ENCODE measurements around the gene ATP2A3. TPM values are rescaled to one million over a fixed set of nuclear protein-coding genes. Genes with fewer than 3 reads are reported as not detected.

The ATP2A3 gene
- total and polyA plus RNA-seq, 2 experiments from 2014 or later: 2.2 to 4.1 TPM

DNA sequence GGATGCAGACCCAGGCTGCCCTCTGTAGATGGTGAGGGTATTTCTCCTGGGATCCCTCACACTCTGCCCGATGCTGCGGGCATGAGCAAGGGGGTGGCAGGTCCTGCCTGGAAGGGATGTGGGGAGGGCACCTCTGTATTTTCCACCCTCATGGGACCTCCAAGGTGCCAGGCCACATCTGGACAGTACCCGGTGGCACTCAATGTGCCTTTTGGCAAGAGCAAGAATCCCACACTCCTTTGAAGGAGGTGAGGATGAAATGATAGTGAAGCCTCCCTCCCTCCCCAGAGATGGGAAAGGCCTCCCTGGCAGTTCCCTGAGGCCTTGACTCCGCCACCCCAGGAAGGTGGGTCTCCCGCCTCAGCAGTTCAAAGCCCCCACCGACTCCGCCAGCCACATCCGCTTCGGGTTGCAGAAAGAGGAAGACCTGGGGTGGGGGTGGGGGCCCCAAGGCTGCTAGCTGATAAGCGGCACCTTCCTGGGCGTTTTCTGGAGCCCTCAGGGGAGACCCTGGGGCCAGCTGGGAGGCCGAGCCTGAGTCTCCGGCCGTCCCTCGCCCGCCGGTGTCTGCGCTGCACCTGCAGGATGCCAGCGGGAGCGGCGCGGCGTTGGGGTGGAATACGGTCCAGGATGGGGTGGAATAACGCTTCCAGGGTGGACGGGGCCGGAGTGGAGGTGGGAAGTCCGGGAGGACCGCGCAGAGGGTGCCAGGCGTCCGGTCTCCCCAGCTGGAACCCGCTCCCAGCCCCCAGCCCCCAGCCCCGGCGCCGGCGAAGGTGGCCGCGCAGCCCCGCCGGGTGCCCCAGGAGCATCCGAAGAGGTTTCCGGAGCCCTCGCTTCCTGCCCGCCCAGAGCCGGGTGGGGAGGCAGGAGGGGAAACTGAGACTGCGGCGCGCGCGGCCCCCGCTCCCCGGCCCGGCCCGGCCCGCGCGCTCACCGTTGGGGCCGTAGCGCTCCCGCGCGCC, 718 bp downstream of the ATP2A3 start:
- 17% methylated on average over 39 of the region's 64 CpGs for WGBS (ENCODE audit: low lambda C conversion rate, missing lambda C conversion rate)
- Histone ChIP-seq H3K4me3 (no peak overlapping the region), H3K4me2 (peak overlapping the region; percentile 89), H3K4me1 (ENCODE audit: insufficient read depth) (peaks cover 18% of the 10 kb centered on the region), H3K27ac (no peak overlapping the region), H3K9me2 (replicated peaks; ENCODE audit: insufficient read depth) (no peaks in the 10 kb centered on the region), H2AFZ (no peak overlapping the region), H3K79me2 (no peaks in the 10 kb centered on the region), H3K36me3 (replicated peaks; ENCODE audit: insufficient read depth, low read depth) (no peaks in the 10 kb centered on the region), H3K27me3 (peaks cover 30% of the 10 kb centered on the region), H4K20me1 (ENCODE audit: insufficient read depth, poor library complexity, severe bottlenecking) (no peaks in the 10 kb centered on the region), H3K9me3 (ENCODE audit: low read depth) (no peaks in the 10 kb centered on the region)
- DNase-seq (ENCODE audit: low spot score): no peak
- TF ChIP-seq CTCF (IDR thresholded peaks at IDR 0.05; ENCODE audit: poor library complexity) (no peak), EZH2 (IDR thresholded peaks at IDR 0.05; ENCODE audit: borderline replicate concordance) (no peak), EZH2phosphoT487 (IDR thresholded peaks at IDR 0.05; ENCODE audit: low read depth, severe bottlenecking, unreplicated experiment) (peak; percentile 30)

GRCh38 chr17:3962965-3963236, 1.3 kb downstream of the ATP2A3 start:
- Histone ChIP-seq H3K9me3 (ENCODE audit: low read depth) (no peaks in the 10 kb centered on the region), H4K20me1 (ENCODE audit: insufficient read depth, poor library complexity, severe bottlenecking) (no peaks in the 10 kb centered on the region), H3K4me3 (no peak overlapping the region), H3K27me3 (peaks cover 30% of the 10 kb centered on the region), H3K36me3 (replicated peaks; ENCODE audit: insufficient read depth, low read depth) (no peaks in the 10 kb centered on the region), H3K4me1 (ENCODE audit: insufficient read depth) (peaks cover 18% of the 10 kb centered on the region), H3K9me2 (replicated peaks; ENCODE audit: insufficient read depth) (no peaks in the 10 kb centered on the region), H3K4me2 (no peak overlapping the region), H3K79me2 (no peaks in the 10 kb centered on the region), H3K27ac (no peak overlapping the region), H2AFZ (no peak overlapping the region)
- TF ChIP-seq EZH2phosphoT487 (IDR thresholded peaks at IDR 0.05; ENCODE audit: low read depth, severe bottlenecking, unreplicated experiment) (peak; percentile 0), EZH2 (IDR thresholded peaks at IDR 0.05; ENCODE audit: borderline replicate concordance) (no peak)
- no peak for DNase-seq (ENCODE audit: low spot score)

- TF ChIP-seq EZH2phosphoT487 (IDR thresholded peaks at IDR 0.05; ENCODE audit: low read depth, severe bottlenecking, unreplicated experiment): peak; percentile 8
- TF ChIP-seq EZH2 (IDR thresholded peaks at IDR 0.05; ENCODE audit: borderline replicate concordance): no peak
- no peak for TF ChIP-seq CTCF (IDR thresholded peaks at IDR 0.05; ENCODE audit: poor library complexity)
- Histone ChIP-seq H3K4me1 (ENCODE audit: insufficient read depth) (peaks cover 18% of the 10 kb centered on the region), H2AFZ (no peak overlapping the region), H3K4me2 (no peak overlapping the region), H3K36me3 (replicated peaks; ENCODE audit: insufficient read depth, low read depth) (no peaks in the 10 kb centered on the region), H3K4me3 (no peak overlapping the region), H3K27me3 (peaks cover 30% of the 10 kb centered on the region), H3K79me2 (no peaks in the 10 kb centered on the region), H3K9me2 (replicated peaks; ENCODE audit: insufficient read depth) (no peaks in the 10 kb centered on the region), H3K27ac (no peak overlapping the region), H3K9me3 (ENCODE audit: low read depth) (no peaks in the 10 kb centered on the region), H4K20me1 (ENCODE audit: insufficient read depth, poor library complexity, severe bottlenecking) (no peaks in the 10 kb centered on the region)
- WGBS (ENCODE audit: low lambda C conversion rate, missing lambda C conversion rate): 84% methylated on average over 11 of the region's 11 CpGs
- no peak for DNase-seq (ENCODE audit: low spot score)
Observed at GRCh38 chr17:3962217-3962964, 1.8 kb downstream of the ATP2A3 start.

- Histone ChIP-seq H3K4me2 (no peak overlapping the region), H3K9me2 (replicated peaks; ENCODE audit: insufficient read depth) (no peaks in the 10 kb centered on the region), H3K27ac (no peak overlapping the region), H3K27me3 (peaks cover 30% of the 10 kb centered on the region), H3K4me1 (ENCODE audit: insufficient read depth) (peaks cover 18% of the 10 kb centered on the region), H4K20me1 (ENCODE audit: insufficient read depth, poor library complexity, severe bottlenecking) (no peaks in the 10 kb centered on the region), H3K79me2 (no peaks in the 10 kb centered on the region), H3K36me3 (replicated peaks; ENCODE audit: insufficient read depth, low read depth) (no peaks in the 10 kb centered on the region), H2AFZ (no peak overlapping the region), H3K9me3 (ENCODE audit: low read depth) (no peaks in the 10 kb centered on the region), H3K4me3 (no peak overlapping the region)
- 76% methylated on average over 5 of the region's 5 CpGs for WGBS (ENCODE audit: low lambda C conversion rate, missing lambda C conversion rate)
- no peak for DNase-seq (ENCODE audit: low spot score)
- TF ChIP-seq EZH2phosphoT487 (IDR thresholded peaks at IDR 0.05; ENCODE audit: low read depth, severe bottlenecking, unreplicated experiment) (no peak), CTCF (IDR thresholded peaks at IDR 0.05; ENCODE audit: poor library complexity) (no peak), EZH2 (IDR thresholded peaks at IDR 0.05; ENCODE audit: borderline replicate concordance) (no peak)
Observed at GRCh38 chr17:3961564-3962047, 2.6 kb downstream of the ATP2A3 start.

Measured in hepatocyte (in vitro differentiated cells).